ENCODE data around the gene ACSS2.

The ACSS2 gene

GRCh38 chr20:34946661-34947060, 70.2 kb downstream of the ACSS2 start:
- Histone ChIP-seq H4K20me1 (ENCODE audit: insufficient read depth, low read length) (no peaks in the 10 kb centered on the region), H3K27me3 (ENCODE audit: insufficient read depth, low read length) (no peaks in the 10 kb centered on the region), H3K9ac (ENCODE audit: low read length) (no peak overlapping the region), H3K4me1 (ENCODE audit: insufficient read depth, low read length, severe bottlenecking) (peaks cover 6% of the 10 kb centered on the region), H3F3A (ENCODE audit: insufficient read depth, low read length) (no peaks in the 10 kb centered on the region), H3K36me3 (ENCODE audit: insufficient read depth, low read length) (peaks cover 55% of the 10 kb centered on the region), H3K9me3 (ENCODE audit: low read length) (no peaks in the 10 kb centered on the region), H3K9me2 (ENCODE audit: low read depth, low read length) (no peaks in the 10 kb centered on the region), H3K4me3 (ENCODE audit: low read depth, low read length, poor library complexity, severe bottlenecking) (no peak overlapping the region), H3K79me2 (ENCODE audit: insufficient read depth, low read length) (no peaks in the 10 kb centered on the region), H2AFZ (ENCODE audit: low read length) (no peak overlapping the region), H3K4me2 (ENCODE audit: low read length) (no peak overlapping the region), H3K27ac (ENCODE audit: low read depth, low read length, poor library complexity, severe bottlenecking) (no peak overlapping the region)
- TF ChIP-seq, protein P1, sequence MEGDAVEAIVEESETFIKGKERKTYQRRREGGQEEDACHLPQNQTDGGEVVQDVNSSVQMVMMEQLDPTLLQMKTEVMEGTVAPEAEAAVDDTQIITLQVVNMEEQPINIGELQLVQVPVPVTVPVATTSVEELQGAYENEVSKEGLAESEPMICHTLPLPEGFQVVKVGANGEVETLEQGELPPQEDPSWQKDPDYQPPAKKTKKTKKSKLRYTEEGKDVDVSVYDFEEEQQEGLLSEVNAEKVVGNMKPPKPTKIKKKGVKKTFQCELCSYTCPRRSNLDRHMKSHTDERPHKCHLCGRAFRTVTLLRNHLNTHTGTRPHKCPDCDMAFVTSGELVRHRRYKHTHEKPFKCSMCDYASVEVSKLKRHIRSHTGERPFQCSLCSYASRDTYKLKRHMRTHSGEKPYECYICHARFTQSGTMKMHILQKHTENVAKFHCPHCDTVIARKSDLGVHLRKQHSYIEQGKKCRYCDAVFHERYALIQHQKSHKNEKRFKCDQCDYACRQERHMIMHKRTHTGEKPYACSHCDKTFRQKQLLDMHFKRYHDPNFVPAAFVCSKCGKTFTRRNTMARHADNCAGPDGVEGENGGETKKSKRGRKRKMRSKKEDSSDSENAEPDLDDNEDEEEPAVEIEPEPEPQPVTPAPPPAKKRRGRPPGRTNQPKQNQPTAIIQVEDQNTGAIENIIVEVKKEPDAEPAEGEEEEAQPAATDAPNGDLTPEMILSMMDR (IDR thresholded peaks at IDR 0.05; ENCODE audit: low read length), result no peak
- TF ChIP-seq EZH2 (IDR thresholded peaks at IDR 0.05; ENCODE audit: borderline replicate concordance, low read length), result no peak

- peaks cover 48% of the 10 kb centered on the region for H3K36me3 ChIP-seq (ENCODE audit: insufficient read depth, low read length)
- no peak overlapping the region for H3K4me2 ChIP-seq (ENCODE audit: low read length)
- H4K20me1 ChIP-seq (ENCODE audit: insufficient read depth, low read length), result no peaks in the 10 kb centered on the region
- TF ChIP-seq, protein P1 (IDR thresholded peaks at IDR 0.05; ENCODE audit: low read length), result no peak
- TF ChIP-seq EZH2 (IDR thresholded peaks at IDR 0.05; ENCODE audit: borderline replicate concordance, low read length), result no peak
- H3K4me3 ChIP-seq (ENCODE audit: low read depth, low read length, poor library complexity, severe bottlenecking), result no peak overlapping the region
- no peaks in the 10 kb centered on the region for H3K79me2 ChIP-seq (ENCODE audit: insufficient read depth, low read length)
- no peak overlapping the region for H2AFZ ChIP-seq (ENCODE audit: low read length)
- no peaks in the 10 kb centered on the region for H3K9me2 ChIP-seq (ENCODE audit: low read depth, low read length)
- peaks cover 12% of the 10 kb centered on the region for H3K4me1 ChIP-seq (ENCODE audit: insufficient read depth, low read length, severe bottlenecking)
- no peak overlapping the region for H3K9ac ChIP-seq (ENCODE audit: low read length)
- no peak overlapping the region for H3K27ac ChIP-seq (ENCODE audit: low read depth, low read length, poor library complexity, severe bottlenecking)
- H3K27me3 ChIP-seq (ENCODE audit: insufficient read depth, low read length), result no peaks in the 10 kb centered on the region
- H3K9me3 ChIP-seq (ENCODE audit: low read length), result no peaks in the 10 kb centered on the region
- no peaks in the 10 kb centered on the region for H3F3A ChIP-seq (ENCODE audit: insufficient read depth, low read length)
These were observed 70.9 kb downstream of the ACSS2 start for GRCh38 chr20:34947336-34947735.

- no peak overlapping the region for H3K9ac ChIP-seq (ENCODE audit: low read length)
- no peak overlapping the region for H2AFZ ChIP-seq (ENCODE audit: low read length)
- H3K79me2 ChIP-seq (ENCODE audit: insufficient read depth, low read length), result no peaks in the 10 kb centered on the region
- H4K20me1 ChIP-seq (ENCODE audit: insufficient read depth, low read length), result no peaks in the 10 kb centered on the region
- H3K4me2 ChIP-seq (ENCODE audit: low read length), result no peak overlapping the region
- no peak for TF ChIP-seq EZH2 (IDR thresholded peaks at IDR 0.05; ENCODE audit: borderline replicate concordance, low read length)
- TF ChIP-seq, protein P1 (IDR thresholded peaks at IDR 0.05; ENCODE audit: low read length), result no peak
- no peaks in the 10 kb centered on the region for H3K27me3 ChIP-seq (ENCODE audit: insufficient read depth, low read length)
- H3K27ac ChIP-seq (ENCODE audit: low read depth, low read length, poor library complexity, severe bottlenecking), result no peak overlapping the region
- no peaks in the 10 kb centered on the region for H3K9me2 ChIP-seq (ENCODE audit: low read depth, low read length)
- no peaks in the 10 kb centered on the region for H3K9me3 ChIP-seq (ENCODE audit: low read length)
- no peaks in the 10 kb centered on the region for H3F3A ChIP-seq (ENCODE audit: insufficient read depth, low read length)
- H3K4me1 ChIP-seq (ENCODE audit: insufficient read depth, low read length, severe bottlenecking), result peaks cover 12% of the 10 kb centered on the region
- H3K36me3 ChIP-seq (ENCODE audit: insufficient read depth, low read length), result peaks cover 41% of the 10 kb centered on the region
- no peak overlapping the region for H3K4me3 ChIP-seq (ENCODE audit: low read depth, low read length, poor library complexity, severe bottlenecking)
These were observed 71.6 kb downstream of the ACSS2 start for GRCh38 chr20:34948030-34948429.
